ENCODE data around the gene RMND1.

- TF ChIP-seq EZH2 (IDR thresholded peaks at IDR 0.05; ENCODE audit: insufficient read depth, poor library complexity, severe bottlenecking), result no peak
- TF ChIP-seq EZH2phosphoT487 (IDR thresholded peaks at IDR 0.05; ENCODE audit: insufficient read depth, low read depth), result no peak
These were observed 20.6 kb downstream of the RMND1 start for GRCh38 chr6:151431337-151431736.
